ENCODE results near the gene ZMYND19.
A peak's percentile ranks its signal among the peaks of the same experiment; 100 is the strongest.

Gene ZMYND19

GRCh38 chr9:137550231-137550621 is 40.1 kb downstream of the ZMYND19 start, which contains the start of gene PNPLA7:
PNPLA7 (minus strand) TSS chr9:137550402; CDS start chr9:137550197, 205 bp downstream.
- peak; percentile 54 for DNase-seq (ENCODE audit: low read depth)
- peak within 1 kb of the TSS; percentile 71 for H3K4me3 ChIP-seq (ENCODE audit: low read depth, low read length)
- no peak for TF ChIP-seq CTCF (IDR thresholded peaks at IDR 0.05; ENCODE audit: insufficient read depth, low read depth, low read length, missing control alignments)

- no peak for DNase-seq (ENCODE audit: low read depth)
- no peak overlapping the region for H3K4me3 ChIP-seq (ENCODE audit: low read depth, low read length)
- TF ChIP-seq CTCF (IDR thresholded peaks at IDR 0.05; ENCODE audit: insufficient read depth, low read depth, low read length, missing control alignments): no peak
These were observed 42.4 kb downstream of the ZMYND19 start for GRCh38 chr9:137547687-137548543.

GRCh38 chr9:137545123-137545522 is 45.2 kb downstream of the ZMYND19 start:
- DNase-seq (ENCODE audit: low read depth): no peak
- H3K4me3 ChIP-seq (ENCODE audit: low read depth, low read length): no peak overlapping the region
- TF ChIP-seq CTCF (IDR thresholded peaks at IDR 0.05; ENCODE audit: insufficient read depth, low read depth, low read length, missing control alignments): no peak

DNA sequence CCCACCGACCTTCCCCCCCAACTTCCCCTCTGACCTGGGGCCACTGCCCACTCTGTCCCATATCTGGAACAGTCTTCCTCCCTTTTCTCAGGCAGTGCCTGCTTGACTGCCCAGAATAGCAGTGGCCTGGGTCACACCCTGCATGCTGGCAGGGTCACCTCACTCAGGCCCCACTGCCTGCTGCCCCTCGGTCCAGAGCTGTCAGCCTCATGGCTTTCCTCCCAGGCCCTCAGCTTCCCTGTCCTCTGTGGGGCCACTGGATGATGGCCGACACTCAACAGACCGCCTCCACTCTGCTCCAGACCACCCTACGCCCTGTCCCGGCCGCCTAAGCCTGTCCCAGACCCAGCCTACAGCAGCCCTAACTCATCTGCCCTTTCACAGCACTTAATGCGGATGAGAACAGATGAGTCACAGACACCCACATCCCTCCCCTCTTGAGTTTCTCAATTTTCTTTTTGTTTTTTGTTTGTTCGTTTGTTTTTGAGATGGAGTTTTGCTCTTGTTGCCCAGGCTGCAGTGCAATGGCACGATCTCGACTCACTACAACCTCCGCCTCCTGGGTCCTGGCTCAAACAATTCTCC is 46.0 kb downstream of the ZMYND19 start:
- no peak for DNase-seq (ENCODE audit: low read depth)
- TF ChIP-seq CTCF (IDR thresholded peaks at IDR 0.05; ENCODE audit: insufficient read depth, low read depth, low read length, missing control alignments): no peak
- H3K4me3 ChIP-seq (ENCODE audit: low read depth, low read length): no peak overlapping the region

- H3K4me3 ChIP-seq (ENCODE audit: low read depth, low read length): no peak overlapping the region
- TF ChIP-seq CTCF (IDR thresholded peaks at IDR 0.05; ENCODE audit: insufficient read depth, low read depth, low read length, missing control alignments): no peak
These were observed 46.9 kb downstream of the ZMYND19 start for GRCh38 chr9:137543237-137543963.

DNA sequence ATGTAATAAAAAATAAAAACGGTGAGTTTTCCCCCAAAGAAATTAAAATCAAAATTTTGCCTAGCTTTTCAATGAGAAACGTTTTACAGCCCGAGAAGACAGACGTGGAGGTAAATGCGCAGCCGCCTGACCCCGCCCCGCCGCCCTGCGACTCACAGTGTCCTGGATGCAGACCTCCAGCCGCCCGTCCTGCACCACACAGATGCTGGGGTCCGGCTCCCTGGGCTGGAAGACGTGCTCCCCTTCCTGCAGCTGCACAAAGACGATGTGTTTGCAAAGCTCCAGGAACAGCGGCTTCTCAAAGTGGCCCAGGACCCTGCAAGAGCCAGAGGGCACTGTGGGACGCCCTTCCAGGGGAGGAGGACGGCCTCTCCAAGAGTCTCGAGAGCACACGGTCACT is 47.8 kb downstream of the ZMYND19 start:
- H3K4me3 ChIP-seq (ENCODE audit: low read depth, low read length): no peak overlapping the region
- TF ChIP-seq CTCF (IDR thresholded peaks at IDR 0.05; ENCODE audit: insufficient read depth, low read depth, low read length, missing control alignments): no peak
- DNase-seq (ENCODE audit: low read depth): no peak

More at GRCh38 chr9:137543237-137543963, 46.9 kb downstream of the ZMYND19 start:
- DNase-seq (ENCODE audit: low read depth): no peak
